K562 (cell line): ENCODE data around the gene CLEC3A. TPM values are rescaled to one million over a fixed set of nuclear protein-coding genes. Genes with fewer than 3 reads are reported as not detected.

Experiments used
- ATAC-seq: fragments of 200-7000 bp; cut with Tn5 transposase; 3 replicates; pipeline ENCODE4 v1.9.1; 2020; ENCODE audit warnings: moderate library complexity
- BruUV-seq: library from RNA; stranded (reverse); fragments of 400-500 nt; replicated peaks from 2 replicates; lab custom pipeline; 2021; lab: Mats Ljungman, UMichigan
- CTCF ChIA-PET: fragments of 300-600 bp; formaldehyde crosslinking; extraction: SDS; loops from one replicate; lab custom pipeline; 2021; ENCODE audit warnings: low intra/inter-chr PET ratio; lab: Yijun Ruan, JAX
- POLR2A ChIA-PET: fragments of 300-600, 350-650 bp; sonication (Branson Sonifier 250); formaldehyde crosslinking; extraction: SDS; loops from one replicate; lab custom pipeline; 2021; ENCODE audit warnings: antibody characterized with exemption, inconsistent platforms; lab: Yijun Ruan, JAX
- DNase-seq, 4 experiments: peaks; one replicate each; pipeline versions ENCODE4 v3.0.0 to v3.0.0-alpha.2; 2011 to 2018; ENCODE audit warnings: low spot score in 3 of 4, mixed read lengths in 3 of 4; ENCODE audit errors: extremely low read depth in 1 of 4
- FAIRE-seq: peaks from 2 replicates; lab custom pipeline; 2011; peaks lifted over from hg19 to GRCh38; lab: Jason Lieb, UNC
- H2AFZ ChIP-seq: 2 replicates; pipeline ENCODE4 v1.6.0; 2011; ENCODE audit warnings: low read depth, low read length, control low read depth, inconsistent platforms
- H3K27ac ChIP-seq: fragments of 200-600 bp; 3 replicates; pipeline ENCODE4 v1.8.0; 2011; ENCODE audit warnings: low read depth, mild to moderate bottlenecking, control low read depth, inconsistent platforms, low read length, moderate library complexity, mixed read lengths; ENCODE audit errors: extremely low read depth
- H3K27me3 ChIP-seq, 2 experiments: fragments of 300-600 bp in 1 of 2; 2 replicates in 1 of 2; 3 replicates in 1 of 2; pipeline versions ENCODE4 v1.6.0 to v1.8.0; 2011; ENCODE audit warnings: inconsistent platforms in 2 of 2, low read length in 2 of 2, mild to moderate bottlenecking in 1 of 2, mixed read lengths in 1 of 2, moderate library complexity in 1 of 2; ENCODE audit not compliant: control insufficient read depth in 2 of 2, insufficient read depth in 2 of 2
- H3K36me3 ChIP-seq: fragments of 300-600 bp; 3 replicates; pipeline ENCODE4 v1.8.0; 2011; ENCODE audit warnings: mild to moderate bottlenecking, low read length, inconsistent platforms; ENCODE audit not compliant: control insufficient read depth, insufficient read depth
- H3K4me1 ChIP-seq, 2 experiments: fragments of 200-600 bp in 1 of 2; replicated peaks in 1 of 2; 2 replicates in 1 of 2; 3 replicates in 1 of 2; pipeline versions ENCODE4 v1.5.1 to v1.8.0; 2011; ENCODE audit warnings: inconsistent platforms in 2 of 2, low read length in 2 of 2, mild to moderate bottlenecking in 1 of 2, mixed read lengths in 1 of 2, moderate library complexity in 1 of 2; ENCODE audit not compliant: control insufficient read depth in 2 of 2, insufficient read depth in 2 of 2
- H3K4me2 ChIP-seq: 2 replicates; pipeline ENCODE4 v1.6.1; 2011; ENCODE audit warnings: low read length, control low read depth, inconsistent platforms, mixed read lengths; ENCODE audit not compliant: insufficient read depth
- H3K4me3 ChIP-seq: fragments of 200-600 bp; sonication (generic), shearing (Covaris generic); 2 replicates; pipeline ENCODE4 v1.5.1; 2016; ENCODE audit warnings: control low read depth, inconsistent platforms
- H3K79me2 ChIP-seq: fragments of 200-600 bp; 3 replicates; pipeline ENCODE4 v1.8.0; 2011; ENCODE audit warnings: low read length, inconsistent platforms; ENCODE audit not compliant: control insufficient read depth, insufficient read depth
- H3K9ac ChIP-seq, 2 experiments: 2 replicates each; pipeline versions ENCODE4 v1.6.0 to v1.6.1; 2011; ENCODE audit warnings: low read depth in 2 of 2, low read length in 2 of 2, control low read depth in 1 of 2, inconsistent platforms in 1 of 2, mild to moderate bottlenecking in 1 of 2, mixed read lengths in 1 of 2; ENCODE audit not compliant: insufficient read depth in 1 of 2
- H3K9me1 ChIP-seq: one replicate; pipeline ENCODE4 v1.6.0; 2011; ENCODE audit warnings: inconsistent platforms, mild to moderate bottlenecking, low read length, moderate library complexity; ENCODE audit not compliant: control insufficient read depth, insufficient read depth
- H3K9me3 ChIP-seq: replicated peaks from 2 replicates; pipeline ENCODE4 v1.5.1; 2011; ENCODE audit warnings: low read depth, low read length, inconsistent platforms; ENCODE audit not compliant: control insufficient read depth, insufficient read depth
- H4K20me1 ChIP-seq: replicated peaks from 2 replicates; pipeline ENCODE4 v1.6.1; 2011; ENCODE audit warnings: low read length, inconsistent platforms, mixed read lengths; ENCODE audit not compliant: control insufficient read depth, insufficient read depth
- ATF3 ChIP-seq, 2 experiments: fragments of 450-650 bp in 1 of 2; sonication (generic) in 1 of 2; formaldehyde crosslinking in 1 of 2; IDR thresholded peaks in 1 of 2; conservative IDR thresholded peaks in 1 of 2; 2 replicates each; pipeline versions ENCODE4 v1.6.1 to v1.8.1; 2016 to 2023; ENCODE audit warnings: mild to moderate bottlenecking in 2 of 2, moderate library complexity in 2 of 2, inconsistent platforms in 1 of 2, missing genetic modification reagents in 1 of 2
- BRCA1 ChIP-seq, 2 experiments: fragments of 450-650 bp in 1 of 2; sonication (generic) in 1 of 2; formaldehyde crosslinking in 1 of 2; IDR thresholded peaks; 2 replicates each; pipeline versions ENCODE4 v1.5.0 to v1.6.1; 2017 to 2020; ENCODE audit warnings: mild to moderate bottlenecking in 1 of 2, missing genetic modification reagents in 1 of 2
- CHD4 ChIP-seq: fragments of 200-600 bp; sonication (generic); IDR thresholded peaks from 3 replicates; pipeline ENCODE4 v1.6.1; 2012; ENCODE audit warnings: low read depth, mild to moderate bottlenecking, mixed read lengths, low read length, inconsistent platforms; ENCODE audit not compliant: insufficient read depth, insufficient replicate concordance, poor library complexity, severe bottlenecking
- FOSL1 ChIP-seq: fragments of 200-800 bp; sonication (Bioruptor generic); conservative IDR thresholded peaks from 2 replicates; pipeline ENCODE4 v1.6.1; 2016; ENCODE audit warnings: missing genetic modification characterization, missing compliant biosample characterization
- HOMEZ ChIP-seq: fragments of 250-450 bp; sonication (Bioruptor Pico); IDR thresholded peaks from 2 replicates; pipeline ENCODE4 v1.4.0; 2020; ENCODE audit warnings: mild to moderate bottlenecking, moderate library complexity
- KAT8 ChIP-seq: fragments of 450-650 bp; IDR thresholded peaks from 2 replicates; pipeline ENCODE4 v1.6.1; 2016; ENCODE audit warnings: low read depth, mild to moderate bottlenecking
- MCM7 ChIP-seq, 2 experiments: fragments of 450-650 bp; IDR thresholded peaks; 2 replicates each; pipeline ENCODE4 v1.6.1; 2016 to 2018
- MTA2 ChIP-seq: fragments of 450-650 bp; IDR thresholded peaks from 2 replicates; pipeline ENCODE4 v1.6.1; 2016; ENCODE audit warnings: low read depth
- NELFE ChIP-seq: IDR thresholded peaks from 2 replicates; pipeline ENCODE4 v1.6.1; 2011; ENCODE audit warnings: mild to moderate bottlenecking; ENCODE audit not compliant: insufficient read depth, insufficient read length
- NRF1 ChIP-seq, 2 experiments: fragments of 450-650 bp; IDR thresholded peaks in 1 of 2; conservative IDR thresholded peaks in 1 of 2; 2 replicates each; pipeline ENCODE4 v1.6.1; 2014; ENCODE audit warnings: mild to moderate bottlenecking in 2 of 2
- POLR3A ChIP-seq: IDR thresholded peaks from 2 replicates; pipeline ENCODE4 v1.6.1; 2011; ENCODE audit warnings: borderline replicate concordance, mild to moderate bottlenecking, moderate library complexity; ENCODE audit not compliant: insufficient read length, insufficient read depth; ENCODE audit errors: extremely low read depth
- RFX7 ChIP-seq: fragments of 250-450 bp; sonication (Bioruptor Pico); IDR thresholded peaks from 2 replicates; pipeline ENCODE4 v1.5.1; 2021; ENCODE audit warnings: mild to moderate bottlenecking
- TRIM28 ChIP-seq: fragments of 450-650 bp; IDR thresholded peaks from 2 replicates; pipeline ENCODE4 v1.6.1; 2017
- WGBS: fragments of 100-300 bp; shearing (Covaris generic); methylation state at CpG from one replicate; pipeline ENCODE4 v1.1.6; 2016; ENCODE audit warnings: low coverage, mixed read lengths; ENCODE audit not compliant: insufficient coverage; ENCODE audit errors: missing lambda C conversion rate; 5-methylcytosine and 5-hydroxymethylcytosine counted together
- in situ Hi-C: fragments of 300-500 bp; cut with MboI; formaldehyde crosslinking; loops from 4 replicates; pipeline ENCODE4 v1.15.0; 2018; ENCODE audit warnings: inconsistent platforms, mixed read lengths
- intact Hi-C: fragments of 100-400 bp; cut with micrococcal nuclease; formaldehyde crosslinking; loops from 2 replicates; pipeline ENCODE4 v1.14.2; 2022
- polyA plus RNA-seq, 8 experiments: library from polyadenylated mRNA; depleted of rRNA in 4 of 8; stranded (reverse) in 5 of 8; unstranded in 3 of 8; fragments of >200 nt; fragmentation: Nextera tagmentation in 2 of 8; fragmentation: Illumina TruSeq in 1 of 8; extraction: Ambion mirVana in 2 of 8; extraction: Trizol in 1 of 8; gene quantifications; 2 replicates each; pipeline versions ENCODE4 v1.2.1 to v1.2.3, GENCODE V29; 2011 to 2014; ENCODE audit warnings: inconsistent platforms in 1 of 8, missing spikeins in 1 of 8
- total RNA-seq, 7 experiments: library from RNA; depleted of rRNA in 6 of 7; stranded (reverse); fragments of >200 nt in 6 of 7; fragmentation: Illumina TruSeq in 2 of 7; extraction: Trizol in 2 of 7; gene quantifications; 2 replicates each; pipeline versions ENCODE4 v1.2.1 to v1.2.3, GENCODE V29; 2011 to 2021; ENCODE audit warnings: low replicate concordance in 1 of 7

Gene CLEC3A
- total and polyA plus RNA-seq, 9 of the 15 experiments (the other 6 are each of a cell fraction or from before 2014, with no cell fraction given), result not detected

GRCh38 chr16:78069913-78070312 lies 47.6 kb downstream of the CLEC3A start:
- BruUV-seq, result no TSS peak
- H3K4me3 ChIP-seq, result no peak overlapping the region
- WGBS, result 3% methylated on average over 5 of the region's 5 CpGs
- peaks cover 0 to 4% of the 10 kb centered on the region in 2 experiments; a peak in 2 of 5 replicates for H3K27me3 ChIP-seq
- no peaks in the 10 kb centered on the region for H3K79me2 ChIP-seq
- CTCF ChIA-PET, result no interaction called here
- no peak for ATAC-seq
- FAIRE-seq, result no peak
- H3K27ac ChIP-seq, result no peak overlapping the region
- no peak overlapping the region for H3K9ac ChIP-seq
- DNase-seq, result peak in 1 of 4 experiments; percentile 2
- POLR2A ChIA-PET, result no interaction called here
- in situ Hi-C loops (no loop called here), intact Hi-C loops (no loop called here)
- no peaks in the 10 kb centered on the region for H3K4me1 ChIP-seq
- H3K4me2 ChIP-seq, result no peak overlapping the region
- TF ChIP-seq TRIM28, result no peak
- no peak for TF ChIP-seq HOMEZ
- no peak for TF ChIP-seq RFX7 (CRISPR knock-in tag)
- TF ChIP-seq NRF1 (conservative IDR thresholded peaks at IDR 0.05 in 1 of 2, IDR thresholded peaks at IDR 0.05 in 1 of 2), result no peak
- 0 out of 2 replicates have a peak, but pooled peaks have one; percentile 38 for TF ChIP-seq FOSL1
- no peak for TF ChIP-seq KAT8
- peak; percentile 51; the same call in 1 of the 2 replicates for TF ChIP-seq ATF3 (IDR thresholded peaks at IDR 0.05)
- TF ChIP-seq ATF3 (CRISPR knock-in tag; conservative IDR thresholded peaks at IDR 0.05), result no peak
- no peak for TF ChIP-seq NELFE
- TF ChIP-seq POLR3A, result no peak
- TF ChIP-seq MTA2, result no peak
- TF ChIP-seq CHD4, result no peak
- TF ChIP-seq MCM7 (IDR thresholded peaks at IDR 0.05), result no peak
- TF ChIP-seq BRCA1 (IDR thresholded peaks at IDR 0.05), result no peak
- TF ChIP-seq BRCA1 (CRISPR knock-in tag; IDR thresholded peaks at IDR 0.05), result no peak
- H3K9me3 ChIP-seq, result no peaks in the 10 kb centered on the region
- H3K36me3 ChIP-seq, result no peaks in the 10 kb centered on the region
- no peaks in the 10 kb centered on the region for H4K20me1 ChIP-seq
- H3K9me1 ChIP-seq, result no peaks in the 10 kb centered on the region
- no peak overlapping the region for H2AFZ ChIP-seq
